Stimulated activated naive CD4-positive, alpha-beta T cell treated with Interleukin-2 at 50 U/mL for 16 hours (primary cell): ENCODE measurements around the gene SCAP.
"Not testable (repeated sequence)": the region's sequence is repeated elsewhere in the genome, so short reads cannot be mapped to it uniquely, and the experiment has no call there.

Experiments
- DNase-seq: peaks from one replicate; lab custom pipeline; 2025; lab: John Stamatoyannopoulos, UW

The SCAP gene

GRCh38 chr3:47394881-47395280 is 80.9 kb downstream of the SCAP start:
- no peak for DNase-seq

GRCh38 chr3:47394140-47394870 is 81.4 kb downstream of the SCAP start:
- no peak for DNase-seq

- DNase-seq: no peak
These were observed 82.8 kb downstream of the SCAP start for GRCh38 chr3:47392933-47393332.

- DNase-seq: no peak
These were observed 89.9 kb downstream of the SCAP start for GRCh38 chr3:47385796-47386195.

GRCh38 chr3:47385007-47385406 is 90.7 kb downstream of the SCAP start:
- no peak for DNase-seq

- DNase-seq: no peak
These were observed 91.3 kb downstream of the SCAP start for GRCh38 chr3:47384425-47384824.

- DNase-seq: peak; percentile 65
These were observed 94.2 kb downstream of the SCAP start for GRCh38 chr3:47381317-47382157.

GRCh38 chr3:47380601-47381316 is 95.0 kb downstream of the SCAP start, which contains the start of gene PTPN23:
Gene PTPN23 (plus strand): TSS chr3:47381021. CDS start chr3:47381097, 76 bp downstream.
- DNase-seq: peak; percentile 98

GRCh38 chr3:47380026-47380600 is 95.6 kb downstream of the SCAP start:
- DNase-seq: no peak

- no peak for DNase-seq
These were observed 96.3 kb downstream of the SCAP start for GRCh38 chr3:47379411-47379899.

GRCh38 chr3:47378869-47379268 is 96.9 kb downstream of the SCAP start:
- no peak for DNase-seq

GRCh38 chr3:47377186-47377585 is 98.6 kb downstream of the SCAP start:
- DNase-seq: no peak

GRCh38 chr3:47376393-47376792 is 99.3 kb downstream of the SCAP start:
- no peak for DNase-seq

- no peak for DNase-seq
These were observed 101.2 kb downstream of the SCAP start for GRCh38 chr3:47374587-47374986.

- peak; percentile 11 for DNase-seq
These were observed 104.6 kb downstream of the SCAP start for GRCh38 chr3:47370887-47371697.

GRCh38 chr3:47370020-47370419 is 105.7 kb downstream of the SCAP start:
- DNase-seq: not testable (repeated sequence)

GRCh38 chr3:47367631-47368030 is 108.1 kb downstream of the SCAP start:
- DNase-seq: no peak

- no peak for DNase-seq
These were observed 108.9 kb downstream of the SCAP start for GRCh38 chr3:47366833-47367232.

- no peak for DNase-seq
These were observed 110.3 kb downstream of the SCAP start for GRCh38 chr3:47365213-47366153.
